Measurements from ENCODE around the gene PDPN. TPM values are rescaled to one million over a fixed set of nuclear protein-coding genes. Genes with fewer than 3 reads are reported as not detected.

PDPN gene
- total RNA-seq, 2 donors from 2014 or later: 17.3 to 28.9 TPM

DNA sequence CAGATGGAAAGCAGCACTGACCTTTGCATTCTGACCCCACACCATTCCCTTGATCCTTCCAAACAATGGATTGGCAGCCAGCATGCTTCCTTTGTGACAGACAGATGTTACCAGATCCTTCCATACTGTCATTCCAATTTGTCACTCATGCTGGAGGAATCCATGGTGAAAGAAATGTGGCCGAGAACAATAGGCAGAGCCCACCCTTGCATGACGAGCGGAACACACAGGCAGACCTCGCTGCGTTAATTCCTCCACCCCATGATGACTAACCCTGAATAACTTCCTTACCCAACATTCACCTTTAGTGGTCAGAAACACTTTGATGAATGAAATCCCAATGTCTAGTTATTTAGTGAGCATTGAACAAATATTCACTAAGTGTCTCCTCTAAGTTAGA, 45.1 kb downstream of the PDPN start:
- Histone ChIP-seq H3K4me1 (no peaks in the 10 kb centered on the region), H3K9me3 (no peaks in the 10 kb centered on the region), H3K27ac (no peak overlapping the region), H3K4me3 (no peak overlapping the region), H3K36me3 (no peaks in the 10 kb centered on the region), H3K27me3 (no peaks in the 10 kb centered on the region)
- no peak for DNase-seq (ENCODE audit: low spot score)
- TF ChIP-seq, protein P1, sequence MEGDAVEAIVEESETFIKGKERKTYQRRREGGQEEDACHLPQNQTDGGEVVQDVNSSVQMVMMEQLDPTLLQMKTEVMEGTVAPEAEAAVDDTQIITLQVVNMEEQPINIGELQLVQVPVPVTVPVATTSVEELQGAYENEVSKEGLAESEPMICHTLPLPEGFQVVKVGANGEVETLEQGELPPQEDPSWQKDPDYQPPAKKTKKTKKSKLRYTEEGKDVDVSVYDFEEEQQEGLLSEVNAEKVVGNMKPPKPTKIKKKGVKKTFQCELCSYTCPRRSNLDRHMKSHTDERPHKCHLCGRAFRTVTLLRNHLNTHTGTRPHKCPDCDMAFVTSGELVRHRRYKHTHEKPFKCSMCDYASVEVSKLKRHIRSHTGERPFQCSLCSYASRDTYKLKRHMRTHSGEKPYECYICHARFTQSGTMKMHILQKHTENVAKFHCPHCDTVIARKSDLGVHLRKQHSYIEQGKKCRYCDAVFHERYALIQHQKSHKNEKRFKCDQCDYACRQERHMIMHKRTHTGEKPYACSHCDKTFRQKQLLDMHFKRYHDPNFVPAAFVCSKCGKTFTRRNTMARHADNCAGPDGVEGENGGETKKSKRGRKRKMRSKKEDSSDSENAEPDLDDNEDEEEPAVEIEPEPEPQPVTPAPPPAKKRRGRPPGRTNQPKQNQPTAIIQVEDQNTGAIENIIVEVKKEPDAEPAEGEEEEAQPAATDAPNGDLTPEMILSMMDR (IDR thresholded peaks at IDR 0.05): no peak

DNA sequence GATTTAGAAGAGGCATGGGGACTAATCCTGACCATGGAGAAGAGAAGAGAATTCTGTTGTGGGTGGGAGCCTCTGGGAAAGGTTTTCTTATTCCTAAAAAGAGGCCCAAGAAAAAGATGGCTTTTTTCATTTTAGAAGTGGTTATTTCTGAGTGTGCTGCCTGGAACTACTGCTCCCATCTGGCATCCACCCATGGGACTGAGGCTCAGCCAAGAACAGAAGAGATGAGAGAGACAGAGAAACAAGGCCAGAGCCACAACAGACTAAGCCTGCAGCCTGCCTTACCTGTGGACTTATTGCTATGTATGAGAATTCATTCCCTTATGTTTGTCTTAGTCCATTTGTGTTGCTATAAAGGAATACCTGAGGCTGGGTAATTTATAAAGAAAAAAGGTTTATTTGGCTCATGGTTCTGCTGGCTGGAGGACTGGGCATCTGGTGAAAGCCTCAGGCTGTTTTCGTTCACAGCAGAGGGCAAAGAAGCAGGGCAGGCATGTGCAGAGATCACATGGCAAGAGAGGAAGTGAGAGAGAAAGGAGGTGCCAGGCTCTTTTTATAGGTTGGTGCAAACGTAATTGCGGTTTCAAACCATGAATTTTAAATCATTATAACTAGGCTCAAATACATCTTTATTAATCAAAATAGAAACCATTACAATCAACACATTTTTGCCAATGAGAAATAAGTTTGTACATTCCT, 58.8 kb downstream of the PDPN start:
- Histone ChIP-seq H3K4me1 (no peaks in the 10 kb centered on the region), H3K4me3 (no peak overlapping the region), H3K27me3 (no peaks in the 10 kb centered on the region), H3K9me3 (peaks cover 0 to 14% of the 10 kb centered on the region in 2 donors), H3K27ac (no peak overlapping the region), H3K36me3 (no peaks in the 10 kb centered on the region)
- DNase-seq (ENCODE audit: low spot score): no peak
- TF ChIP-seq, protein P1 (IDR thresholded peaks at IDR 0.05): no peak

DNA sequence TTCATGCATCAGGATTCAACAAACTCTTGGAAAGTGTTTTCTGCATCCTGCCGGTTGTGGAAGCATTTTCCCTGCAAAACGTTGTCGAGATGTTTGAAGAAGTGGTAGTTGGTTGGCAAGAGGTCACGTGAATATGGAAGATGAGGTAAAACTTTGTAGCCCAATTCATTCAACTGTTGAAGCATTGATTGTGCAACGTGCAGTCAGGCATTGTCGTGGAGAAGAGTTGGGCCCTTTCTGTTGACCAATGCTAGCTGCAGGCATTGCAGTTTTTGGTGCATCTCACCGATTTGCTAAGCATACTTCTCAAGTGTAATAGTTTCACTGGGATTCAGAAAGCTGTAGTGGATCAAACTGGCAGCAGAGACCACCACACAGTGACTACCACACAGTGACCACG, 59.4 kb downstream of the PDPN start:
- no peak overlapping the region for H3K27ac ChIP-seq
- no peaks in the 10 kb centered on the region for H3K4me1 ChIP-seq
- H3K4me3 ChIP-seq: no peak overlapping the region
- no peak for DNase-seq (ENCODE audit: low spot score)
- H3K27me3 ChIP-seq: no peaks in the 10 kb centered on the region
- H3K9me3 ChIP-seq: peaks cover 0 to 14% of the 10 kb centered on the region in 2 donors
- TF ChIP-seq, protein P1 (IDR thresholded peaks at IDR 0.05): no peak
- no peaks in the 10 kb centered on the region for H3K36me3 ChIP-seq

DNA sequence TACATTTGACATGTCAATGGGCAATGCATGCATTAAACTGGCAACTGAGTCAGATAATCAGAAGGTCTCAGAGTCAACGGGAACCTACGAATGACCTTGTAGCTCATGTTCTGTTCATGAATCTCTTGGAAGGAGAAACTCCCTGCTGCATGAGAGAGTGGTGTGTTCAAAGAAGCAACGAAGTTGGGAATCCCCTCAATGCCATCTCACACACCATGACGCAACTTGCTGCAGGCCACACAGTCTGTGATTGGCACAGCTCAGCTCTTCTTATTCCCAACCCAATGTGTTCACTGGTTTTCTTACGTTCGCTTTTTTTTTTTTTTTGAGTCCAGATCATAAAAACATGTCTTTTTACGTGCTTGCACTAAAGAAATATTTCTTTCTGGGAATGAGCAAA, 62.9 kb downstream of the PDPN start:
- Histone ChIP-seq H3K9me3 (no peaks in the 10 kb centered on the region), H3K27me3 (no peaks in the 10 kb centered on the region), H3K27ac (no peak overlapping the region), H3K36me3 (no peaks in the 10 kb centered on the region), H3K4me3 (no peak overlapping the region), H3K4me1 (no peaks in the 10 kb centered on the region)
- DNase-seq (ENCODE audit: low spot score): no peak
- TF ChIP-seq, protein P1 (IDR thresholded peaks at IDR 0.05): no peak

DNA sequence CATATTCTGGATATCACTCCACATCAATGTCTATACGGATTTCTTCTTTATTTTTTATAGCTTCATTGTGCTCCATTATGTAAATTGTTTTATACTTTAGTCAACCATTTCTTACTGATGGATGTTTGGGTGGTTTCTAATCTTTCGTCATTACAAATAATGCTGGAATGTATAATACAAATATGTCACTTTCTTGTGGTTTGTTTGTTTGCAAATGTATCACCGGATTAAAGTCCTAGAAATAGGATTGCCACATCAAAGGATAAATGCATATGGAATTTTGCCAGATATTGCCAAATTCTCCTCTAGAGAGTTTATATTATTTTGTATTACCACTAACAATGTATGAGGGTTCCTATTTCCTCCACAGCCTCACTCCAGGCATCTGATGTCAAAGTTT, 67.6 kb downstream of the PDPN start:
- Histone ChIP-seq H3K9me3 (no peaks in the 10 kb centered on the region), H3K4me3 (no peak overlapping the region), H3K27ac (no peak overlapping the region), H3K4me1 (no peaks in the 10 kb centered on the region), H3K36me3 (no peaks in the 10 kb centered on the region), H3K27me3 (no peaks in the 10 kb centered on the region)
- DNase-seq (ENCODE audit: low spot score): no peak
- TF ChIP-seq, protein P1 (IDR thresholded peaks at IDR 0.05): no peak

DNA sequence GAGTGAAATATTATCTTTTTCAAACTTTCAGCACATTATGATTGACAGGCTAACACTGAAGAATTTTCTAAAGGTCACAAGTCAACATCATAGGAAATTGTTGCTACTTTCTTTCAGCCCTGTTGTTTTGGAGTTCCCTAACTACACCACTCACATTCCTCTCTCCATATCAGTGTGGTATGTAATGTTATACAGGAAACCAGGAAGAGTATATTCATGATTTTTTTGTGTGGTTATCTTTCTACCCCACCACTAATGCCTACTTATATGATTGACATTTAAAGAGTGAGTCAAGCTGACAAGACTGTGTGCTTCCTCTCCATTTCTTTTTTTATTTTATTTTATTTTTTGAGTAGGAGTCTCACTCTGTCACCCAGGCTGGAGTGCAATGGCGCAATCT, 68.6 kb downstream of the PDPN start:
- no peaks in the 10 kb centered on the region for H3K27me3 ChIP-seq
- no peak overlapping the region for H3K4me3 ChIP-seq
- no peak overlapping the region for H3K27ac ChIP-seq
- H3K36me3 ChIP-seq: no peaks in the 10 kb centered on the region
- no peaks in the 10 kb centered on the region for H3K4me1 ChIP-seq
- TF ChIP-seq, protein P1 (IDR thresholded peaks at IDR 0.05): no peak
- DNase-seq (ENCODE audit: low spot score): no peak
- H3K9me3 ChIP-seq: no peaks in the 10 kb centered on the region

Data from right atrium auricular region (tissue), 2 donors.